T1000 (cell line): ENCODE results near the gene NCKAP1.

Source experiments
- DNase-seq: peaks from one replicate; lab custom pipeline; 2025; ENCODE audit warnings: mixed read lengths; lab: John Stamatoyannopoulos, UW

Gene NCKAP1

DNA sequence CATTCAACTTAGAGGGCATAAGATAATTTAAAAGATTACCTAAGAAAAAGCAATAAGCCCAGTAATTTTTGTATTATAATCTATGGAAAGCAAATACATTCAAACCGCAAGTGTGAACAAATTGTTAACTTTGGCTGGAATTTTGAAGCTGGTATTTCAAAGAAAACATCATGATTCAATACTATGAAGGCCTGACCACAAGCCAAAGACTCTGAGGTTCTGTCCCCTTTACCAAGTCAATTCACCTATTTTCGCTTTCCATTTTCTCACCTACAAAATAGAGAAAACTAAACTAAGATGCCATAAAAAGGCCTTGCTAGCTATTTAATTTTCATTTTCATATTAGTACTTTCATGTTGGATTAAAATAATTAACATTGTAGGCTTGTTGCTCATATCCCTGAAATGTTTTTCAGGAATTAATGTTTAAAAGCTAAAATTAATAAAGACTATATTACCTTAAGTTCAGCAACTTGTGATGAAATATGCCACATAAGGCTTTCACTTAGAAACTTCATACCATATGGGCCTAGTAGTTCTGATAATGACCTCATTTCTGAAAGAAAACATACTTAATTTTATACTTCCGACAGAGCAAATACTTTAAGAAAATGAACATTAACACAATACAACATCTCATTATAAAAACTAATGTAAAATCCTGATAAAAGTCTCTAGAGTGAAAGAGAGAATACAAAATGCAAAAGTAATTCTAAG lies 86.2 kb downstream of the NCKAP1 start:
- no peak for DNase-seq

DNA sequence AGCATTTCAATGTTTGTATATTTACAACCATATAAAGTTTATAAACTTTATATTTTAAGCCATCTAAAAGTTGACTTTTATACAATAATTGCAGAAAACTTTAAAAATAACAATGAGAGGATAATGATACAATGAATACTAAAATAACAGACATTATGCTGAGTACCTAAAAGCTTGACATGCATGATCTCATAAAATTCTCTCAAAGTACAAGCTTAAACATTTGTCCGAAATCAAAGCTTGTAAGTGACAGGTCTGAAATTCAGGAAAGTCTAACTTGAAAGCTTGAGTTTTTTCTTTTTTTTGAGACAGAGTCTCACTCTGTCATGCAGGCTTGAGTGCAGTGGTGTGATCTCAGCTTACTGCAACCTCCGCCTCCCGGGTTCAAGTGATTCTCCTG lies 87.7 kb downstream of the NCKAP1 start:
- DNase-seq: no peak

DNA sequence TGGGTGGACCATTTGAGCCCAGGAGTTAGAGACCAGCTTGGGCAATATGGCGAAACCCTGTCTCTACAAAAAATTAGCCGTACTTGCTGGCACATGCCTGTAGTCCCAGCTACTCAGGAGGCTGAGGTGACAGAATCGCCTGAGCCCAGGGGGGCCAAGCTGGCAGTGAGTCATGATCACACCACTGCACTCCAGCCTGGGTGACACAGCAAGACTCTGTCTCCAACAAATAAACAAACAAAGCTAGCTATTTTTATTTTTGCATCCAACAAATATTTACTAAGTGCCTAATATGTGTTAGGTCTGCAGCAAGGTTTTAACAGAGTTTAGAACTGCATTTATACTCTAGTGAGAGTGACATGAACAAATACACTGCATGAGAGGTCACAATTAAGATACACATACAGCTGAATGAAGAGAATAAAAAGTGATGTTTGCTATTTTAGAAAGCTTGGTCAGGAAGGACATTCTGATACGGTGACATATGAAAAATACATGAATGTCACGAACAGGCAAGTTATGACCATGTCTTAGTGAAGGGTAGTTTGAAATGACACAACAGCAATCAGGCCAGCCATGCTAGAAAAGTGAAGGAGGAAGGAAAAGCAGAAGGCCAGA lies 88.6 kb downstream of the NCKAP1 start:
- peak; percentile 4 for DNase-seq

DNA sequence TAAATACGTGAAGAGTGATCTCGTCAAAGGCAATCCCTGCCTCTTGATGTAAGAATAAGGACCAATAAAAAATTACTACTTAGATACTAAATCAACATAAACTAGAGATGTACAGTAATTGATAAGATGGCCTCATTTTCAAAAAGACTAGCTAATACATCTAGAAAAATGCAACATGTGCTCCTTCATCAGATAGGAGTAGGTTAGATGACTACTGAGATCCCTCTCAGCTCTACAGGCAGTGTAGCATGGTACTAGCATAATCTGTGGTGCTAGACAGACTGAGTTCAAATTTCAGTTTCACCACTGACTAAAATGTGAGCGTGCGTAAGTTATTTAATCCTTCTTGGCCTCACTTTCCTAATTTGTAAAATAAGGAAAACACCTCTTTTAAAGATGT lies 89.2 kb downstream of the NCKAP1 start:
- DNase-seq: no peak

DNA sequence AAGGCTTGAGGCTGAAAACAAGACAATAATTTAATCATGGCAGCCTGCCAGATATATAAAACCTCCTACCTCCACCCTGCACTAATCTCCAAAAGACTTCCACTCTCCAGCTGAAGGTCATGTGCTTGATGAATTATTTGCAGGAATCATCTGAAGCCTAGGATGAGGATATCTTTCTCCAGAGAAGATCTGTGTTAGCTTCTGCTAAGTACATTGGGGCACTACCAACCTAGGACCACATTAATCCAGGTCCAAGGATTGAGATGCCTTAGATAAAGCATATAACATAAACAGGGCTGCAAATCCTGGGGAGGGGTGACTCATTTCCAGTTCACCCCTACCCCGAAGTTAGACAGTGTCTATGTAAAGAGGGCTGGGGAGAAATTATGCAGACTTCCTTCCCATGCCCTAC lies 91.3 kb downstream of the NCKAP1 start:
- no peak for DNase-seq

DNA sequence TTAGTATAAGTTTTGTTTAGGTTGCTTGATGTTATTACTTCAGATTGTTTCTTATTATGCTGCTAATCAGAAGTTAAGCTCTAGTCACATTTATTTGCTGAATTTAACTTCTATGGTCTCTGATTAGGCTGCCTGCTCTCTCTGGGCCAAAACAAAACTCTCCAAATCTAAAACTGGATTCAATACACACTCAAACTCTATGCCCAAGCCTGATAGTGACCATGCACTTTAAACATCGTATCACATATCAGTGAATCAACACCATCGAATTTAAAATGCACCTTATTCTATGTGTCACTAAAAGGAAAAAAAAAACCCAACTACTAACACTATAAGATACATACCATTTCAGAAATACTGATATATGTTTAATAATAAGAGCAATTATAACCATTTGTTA lies 94.9 kb downstream of the NCKAP1 start:
- no peak for DNase-seq

DNA sequence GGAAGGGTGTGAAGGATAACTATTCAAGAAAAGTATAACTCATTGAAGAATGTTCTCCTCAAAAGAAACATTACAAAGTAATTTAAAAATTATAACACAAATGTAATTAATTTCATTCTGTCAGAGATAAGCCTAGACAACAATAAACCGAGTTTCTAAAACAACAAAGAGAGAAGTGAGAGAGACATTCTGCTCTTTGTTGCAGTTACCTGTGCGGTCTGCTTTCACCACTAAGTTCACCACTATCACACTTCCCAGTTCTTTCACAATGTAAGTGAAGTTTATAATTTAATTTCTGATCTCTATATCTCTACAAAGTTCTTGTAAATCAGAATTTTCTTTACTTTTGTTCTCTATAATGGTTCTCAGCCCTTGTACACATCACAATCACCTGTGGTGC lies 95.5 kb downstream of the NCKAP1 start:
- DNase-seq: no peak

DNA sequence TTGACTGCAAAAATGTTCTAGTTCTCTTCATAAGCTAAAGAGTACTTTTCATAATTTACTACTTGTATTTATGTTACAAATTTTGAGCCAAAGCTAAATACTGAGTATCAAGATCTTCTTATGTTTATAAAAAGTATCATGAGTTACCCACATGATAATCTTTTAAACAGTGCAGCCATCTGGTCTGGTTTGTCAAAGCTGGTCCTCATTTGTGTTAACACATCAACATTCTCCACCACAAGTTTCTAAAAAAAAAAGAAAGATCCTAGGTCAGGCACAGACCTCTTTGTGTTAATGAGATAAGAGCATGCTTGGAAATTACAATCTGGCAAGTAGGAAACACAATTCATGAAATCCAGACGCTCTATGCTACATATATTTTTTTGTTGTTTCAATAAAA lies 96.3 kb downstream of the NCKAP1 start:
- DNase-seq: no peak

DNA sequence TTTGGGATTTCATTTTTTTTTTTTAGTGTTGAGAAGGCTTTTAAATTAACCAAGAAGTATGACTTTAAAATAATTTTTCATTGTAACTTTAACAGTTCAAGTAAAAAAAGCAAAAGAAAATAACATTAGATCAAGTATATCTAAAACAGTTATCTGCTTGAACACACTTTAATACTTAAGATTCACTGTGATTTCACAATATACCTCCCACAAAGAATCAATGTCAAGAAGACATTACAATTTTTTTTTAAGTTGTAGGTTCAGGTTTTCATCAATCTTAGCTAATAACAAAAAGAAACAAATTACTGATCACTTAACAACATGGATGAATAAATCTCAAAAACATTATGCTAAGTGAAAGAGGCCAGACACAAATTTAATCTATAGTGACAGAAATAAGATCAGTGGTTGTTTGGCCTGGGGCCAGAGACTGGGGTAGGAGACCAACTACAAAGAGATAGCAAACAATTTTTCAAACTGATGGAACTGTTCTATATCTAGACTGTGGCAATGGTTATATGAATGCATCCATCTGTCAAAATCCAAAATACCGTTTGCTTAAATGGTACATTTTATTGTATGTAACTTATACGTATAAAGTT lies 97.0 kb downstream of the NCKAP1 start:
- DNase-seq: no peak

DNA sequence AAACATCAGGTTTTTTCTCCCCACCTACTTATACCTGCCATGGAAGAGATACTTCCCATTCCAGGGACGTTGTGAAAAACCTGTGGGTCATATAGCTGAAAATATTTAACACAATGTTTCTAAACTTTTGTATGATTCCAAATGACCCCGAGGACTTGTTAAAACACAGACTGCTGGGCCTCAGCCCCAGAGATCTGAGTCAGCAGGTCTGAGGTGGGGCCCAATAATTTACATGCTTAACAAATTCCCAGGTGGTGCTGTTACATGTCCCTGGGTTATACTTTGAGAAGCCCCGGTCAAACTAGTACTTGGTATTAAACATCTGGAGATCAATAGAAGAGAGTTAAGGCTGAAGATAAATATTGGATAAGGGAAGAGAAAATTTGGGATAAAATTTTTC lies 100.4 kb downstream of the NCKAP1 start:
- no peak for DNase-seq

DNA sequence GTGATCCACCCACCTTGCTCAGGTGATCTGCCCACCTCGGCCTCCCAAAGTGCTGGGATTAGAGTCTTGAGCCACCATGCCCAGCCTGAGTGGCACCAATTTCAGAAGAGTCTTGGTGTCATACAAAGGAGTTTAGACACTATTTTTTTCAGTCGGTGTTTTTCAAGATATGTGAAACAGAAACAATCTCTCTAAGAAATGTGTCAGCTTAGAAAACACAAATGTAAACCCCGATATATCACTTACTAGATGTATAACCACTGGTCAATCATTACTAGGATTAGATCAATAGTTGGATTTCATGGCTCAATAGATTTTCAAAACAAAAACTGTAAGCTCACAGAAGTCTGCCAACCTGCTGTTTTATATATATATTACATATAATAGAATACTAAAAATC lies 104.6 kb downstream of the NCKAP1 start:
- DNase-seq: no peak

DNA sequence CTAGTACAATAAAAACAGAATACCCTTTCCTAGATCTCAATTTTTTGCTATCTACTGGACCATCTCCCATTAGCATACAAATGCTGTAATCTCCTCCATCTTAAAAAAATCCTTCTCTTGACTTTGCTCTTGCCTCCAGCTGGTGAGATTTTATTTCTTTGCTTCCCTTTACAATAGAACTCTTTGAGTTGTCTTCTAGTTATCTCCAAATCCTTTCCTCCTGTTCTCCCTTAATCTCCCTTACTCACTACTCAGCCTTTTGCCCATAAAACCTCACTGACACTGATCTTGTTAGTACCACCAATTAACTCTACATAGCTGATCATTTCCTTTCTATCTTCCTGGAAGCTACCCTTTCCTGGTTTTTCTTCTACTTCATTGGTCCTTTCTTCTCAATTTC lies 108.3 kb downstream of the NCKAP1 start:
- DNase-seq: no peak

DNA sequence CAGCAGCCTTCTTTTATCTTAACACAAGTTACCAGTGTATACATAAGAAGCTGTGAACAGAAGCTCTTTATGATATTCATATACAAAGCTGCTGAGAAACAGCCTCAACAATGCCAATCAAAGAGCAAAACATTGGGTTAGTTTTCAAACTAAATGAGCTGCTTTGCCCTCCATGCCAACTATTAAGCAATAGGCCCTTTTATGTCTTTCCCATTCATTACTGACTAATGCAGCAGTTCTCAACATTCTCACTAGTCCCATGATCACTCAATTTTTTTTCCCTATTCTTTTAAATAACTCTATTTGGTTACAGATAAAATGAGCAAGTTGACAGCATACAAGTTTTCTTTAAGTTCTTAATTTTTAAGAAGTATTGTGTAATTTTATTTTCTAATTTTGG lies 114.0 kb downstream of the NCKAP1 start:
- no peak for DNase-seq

DNA sequence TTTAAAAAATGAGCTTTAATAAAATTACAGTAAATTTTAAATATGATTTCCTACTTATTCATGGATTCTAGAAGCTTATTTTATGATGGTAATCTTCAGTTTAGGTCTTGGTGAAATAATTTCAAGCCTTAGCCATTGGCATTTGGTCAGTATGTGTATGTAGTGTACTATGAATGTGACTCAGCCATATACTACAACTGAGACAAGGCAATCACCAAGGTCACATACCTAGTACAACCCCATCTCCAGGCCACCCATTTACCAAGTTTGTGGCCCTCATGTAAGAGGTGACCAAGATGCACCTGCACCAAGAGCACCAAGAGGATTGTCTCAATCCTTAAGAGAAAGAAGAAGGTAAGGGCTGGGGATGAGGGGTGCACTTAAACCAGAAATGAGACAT lies 117.0 kb downstream of the NCKAP1 start:
- DNase-seq: no peak

DNA sequence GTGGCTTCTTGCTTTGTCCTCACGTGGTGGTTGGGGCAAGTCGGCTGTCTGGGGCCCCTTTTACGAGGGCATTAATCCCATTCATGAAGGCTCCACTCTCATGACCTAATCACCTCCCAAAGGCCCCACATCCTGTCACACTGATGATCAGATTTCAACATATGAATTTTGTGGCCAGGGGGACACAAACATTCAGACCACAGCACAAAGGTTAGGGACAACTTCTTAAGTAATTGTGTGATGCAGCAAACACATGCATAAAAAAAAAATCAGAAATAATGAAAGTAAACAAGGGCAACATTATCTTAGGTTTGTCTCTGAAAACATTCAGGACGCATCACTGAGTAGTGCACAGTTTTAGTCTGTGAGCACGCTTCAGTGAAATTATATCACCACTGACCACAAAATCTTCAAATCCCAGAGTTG lies 117.6 kb downstream of the NCKAP1 start:
- DNase-seq: no peak

DNA sequence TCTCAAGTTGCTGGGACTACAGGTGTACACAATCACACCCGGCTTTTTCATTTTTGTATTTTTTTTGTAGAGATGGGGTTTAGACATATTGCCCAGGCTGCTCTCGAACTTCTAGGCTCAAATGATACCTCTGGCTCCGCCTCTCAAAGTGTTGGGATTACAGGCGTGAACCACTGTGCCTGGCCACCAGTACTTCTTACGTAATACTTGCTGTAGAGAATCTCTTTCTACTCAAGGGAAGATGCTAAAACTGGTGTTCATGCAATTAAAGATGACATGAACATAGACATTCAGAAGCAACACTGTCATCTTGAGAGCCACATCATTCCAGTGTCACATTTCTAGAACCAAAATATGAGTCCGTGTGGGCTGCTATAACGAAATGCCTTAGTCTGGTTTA lies 118.2 kb downstream of the NCKAP1 start:
- DNase-seq: no peak

DNA sequence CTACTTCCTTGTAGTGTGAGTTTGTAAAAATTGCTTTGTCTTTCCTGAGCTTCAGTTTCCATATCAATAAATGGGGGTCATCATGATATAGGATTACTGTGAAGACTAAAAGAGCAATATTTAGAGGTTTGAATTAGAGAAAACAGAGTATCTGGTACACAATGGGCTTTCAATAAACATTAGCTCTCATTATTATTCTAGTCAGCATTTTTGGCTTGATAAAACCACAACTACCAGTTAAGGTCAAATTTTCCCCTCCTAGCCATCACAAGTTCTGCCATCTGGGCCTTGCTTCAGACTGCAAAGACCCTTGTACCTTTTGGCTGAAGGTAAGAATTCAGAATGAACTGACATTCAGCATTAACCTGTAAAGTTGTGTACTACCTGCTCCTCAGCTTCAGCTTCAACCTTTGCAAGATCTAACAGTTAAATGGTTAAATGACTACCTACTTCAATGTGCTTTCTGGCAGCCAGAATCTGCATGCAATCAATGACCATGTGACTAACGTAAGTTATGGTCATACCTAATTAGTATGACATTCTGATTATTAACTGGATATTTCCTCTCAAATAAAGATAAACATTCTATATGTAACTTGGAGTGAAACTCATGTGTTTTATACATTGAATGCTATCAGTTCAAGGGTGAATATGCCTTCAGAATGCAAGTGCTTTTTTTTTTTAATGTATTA lies 119.2 kb downstream of the NCKAP1 start:
- no peak for DNase-seq

DNA sequence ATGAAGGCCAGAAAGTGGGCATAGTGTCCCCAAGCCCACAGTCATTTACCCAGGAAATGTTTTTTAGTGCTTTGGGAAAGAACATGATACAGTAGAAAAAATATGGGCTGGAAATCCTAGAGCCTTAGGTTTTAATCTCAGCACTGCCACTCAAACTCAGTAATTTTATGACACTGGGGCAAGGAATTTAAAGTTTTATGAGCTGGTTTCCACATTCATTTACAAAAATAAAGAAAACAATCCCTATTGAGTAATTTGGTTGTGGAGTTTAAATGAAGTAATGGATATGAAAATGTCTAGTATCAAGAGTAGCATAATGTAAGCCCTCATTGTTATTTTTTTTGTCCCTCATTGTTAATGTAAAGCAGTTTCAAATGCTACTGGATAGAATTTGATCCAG lies 120.3 kb downstream of the NCKAP1 start:
- no peak for DNase-seq

DNA sequence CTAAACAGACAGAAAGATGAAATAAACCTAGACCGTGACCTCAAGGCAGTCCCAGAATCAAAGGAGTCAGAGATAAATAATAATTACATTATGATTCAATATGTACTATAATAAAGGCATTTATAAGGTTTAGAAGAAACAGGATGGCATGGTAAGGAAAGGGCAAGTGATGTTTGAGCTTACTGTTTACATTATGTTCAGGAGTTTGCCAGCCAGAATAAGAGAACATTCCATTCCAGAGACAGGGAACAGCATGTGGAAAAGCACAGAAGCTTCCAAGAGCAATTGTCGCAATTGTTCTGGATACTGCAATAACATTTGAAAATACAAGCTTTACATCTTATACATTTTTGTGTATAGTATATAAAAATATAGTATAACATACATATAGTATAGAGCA lies 121.8 kb downstream of the NCKAP1 start:
- DNase-seq: no peak

DNA sequence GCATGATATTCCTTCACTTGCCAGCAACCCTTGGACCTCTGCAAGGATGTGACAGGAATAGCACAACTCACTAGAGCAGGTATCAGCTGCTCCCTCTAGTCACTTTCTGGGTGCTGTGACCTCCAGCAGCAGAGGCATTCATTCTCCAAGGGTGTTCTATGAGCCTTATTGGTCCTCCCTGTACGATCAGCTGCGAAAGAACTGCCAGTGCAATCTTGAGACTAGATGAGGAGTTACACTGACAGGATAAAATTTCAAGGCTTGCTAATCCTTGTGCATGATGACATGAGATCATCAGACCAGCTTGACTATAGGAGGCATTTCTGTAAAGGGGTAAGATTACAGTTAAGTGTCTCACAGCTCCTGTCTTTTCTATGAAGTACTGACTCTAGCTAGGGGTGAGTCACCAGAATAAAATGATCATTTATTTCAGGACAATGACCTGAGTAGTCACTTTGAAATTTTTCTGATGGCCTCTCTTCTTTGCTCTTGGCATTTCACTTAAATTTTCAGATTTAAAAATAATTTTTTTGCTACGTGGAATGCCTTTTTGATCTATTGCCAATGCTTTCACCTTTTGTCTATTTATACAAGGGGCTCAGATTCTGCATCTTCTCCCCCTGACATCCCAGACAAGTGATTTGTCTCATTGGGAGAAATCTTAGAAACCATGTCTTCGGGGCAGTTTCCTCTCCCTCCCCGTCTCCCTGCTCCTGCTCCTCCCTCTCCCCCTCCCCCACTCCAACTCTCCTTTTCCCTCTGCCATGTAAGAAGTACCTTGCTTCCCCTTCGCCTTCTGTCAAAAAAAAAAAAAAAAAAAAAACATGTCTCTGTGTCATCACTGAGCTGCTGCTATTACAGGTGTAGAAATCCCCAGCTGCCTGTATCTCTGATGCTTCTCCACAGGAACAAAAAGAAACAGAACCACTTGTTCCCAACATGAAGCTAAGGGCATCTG lies 122.6 kb downstream of the NCKAP1 start:
- peak; percentile 26 for DNase-seq

DNA sequence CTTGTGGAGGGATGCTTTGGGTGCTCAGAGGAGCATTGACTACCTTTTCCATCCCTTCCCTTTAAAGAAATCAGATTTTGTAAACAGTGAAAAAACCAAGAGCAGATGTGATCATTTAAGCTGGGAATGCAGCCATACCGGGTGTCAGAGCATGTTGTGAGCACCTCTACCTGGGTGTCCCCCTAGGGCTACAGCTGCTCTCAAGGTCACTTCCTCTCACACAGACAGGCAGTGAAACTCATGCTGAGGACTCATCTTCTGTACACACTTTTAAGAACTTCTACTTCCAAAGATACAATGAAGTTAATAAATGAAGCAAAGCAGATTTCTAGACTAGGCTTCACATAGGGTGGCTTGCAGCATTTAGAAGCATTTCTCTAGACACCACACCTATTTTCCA lies 123.4 kb downstream of the NCKAP1 start:
- no peak for DNase-seq

DNA sequence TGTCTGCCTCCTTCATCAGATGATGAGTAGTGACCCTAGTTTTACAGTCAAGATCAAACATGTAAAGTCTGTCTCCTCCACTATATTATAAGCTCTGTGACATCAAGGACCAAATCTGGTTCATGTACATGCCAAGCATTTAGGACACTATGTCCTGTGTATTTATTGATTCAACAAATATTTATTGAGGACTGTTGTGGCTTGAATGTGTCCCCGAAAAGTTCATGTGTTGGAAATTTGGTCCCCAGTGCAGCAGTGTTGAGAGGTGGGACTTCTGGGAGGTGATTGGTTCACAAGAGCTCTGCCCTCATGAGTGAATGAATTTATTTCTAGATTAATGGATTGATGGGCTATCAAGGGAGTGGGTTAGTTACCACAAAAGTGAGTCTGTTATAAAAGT lies 125.2 kb downstream of the NCKAP1 start:
- no peak for DNase-seq
